ENCODE results near the gene ELOA. TPM values are rescaled to one million over a fixed set of nuclear protein-coding genes. Genes with fewer than 3 reads are reported as not detected.

Gene ELOA
- total and polyA plus RNA-seq, 9 of the 15 experiments (the other 6 are each of a cell fraction or from before 2014, with no cell fraction given): 31.9 to 98.6 (median 61.3) TPM

GRCh38 chr1:23720256-23720995, 22.8 kb upstream of the ELOA start:
- CTCF ChIA-PET (ENCODE audit: low intra/inter-chr PET ratio): no interaction called here
- FAIRE-seq: no peak
- Histone ChIP-seq H4K20me1 (replicated peaks; ENCODE audit: control insufficient read depth, insufficient read depth, low read length) (peaks cover 12% of the 10 kb centered on the region), H2AFZ (ENCODE audit: low read depth, low read length) (no peak overlapping the region), H3K9me1 (ENCODE audit: control insufficient read depth, insufficient read depth, low read length) (peaks cover 5% of the 10 kb centered on the region), H3K27ac (ENCODE audit: extremely low read depth, low read depth, low read length) (peak overlapping the region; percentile 24; the same call in 1 of the 3 replicates), H3K79me2 (ENCODE audit: control insufficient read depth, insufficient read depth, low read length) (peaks cover 30% of the 10 kb centered on the region), H3K36me3 (ENCODE audit: control insufficient read depth, insufficient read depth, low read length) (peaks cover 8% of the 10 kb centered on the region; the same call in 2 of the 3 replicates), H3K4me1 (replicated peaks in 1 of 2; ENCODE audit: control insufficient read depth in 2 of 2, insufficient read depth in 2 of 2, low read length in 2 of 2) (peaks cover 13 to 17% of the 10 kb centered on the region in 2 experiments; a peak in 4 of 5 replicates), H3K9me3 (replicated peaks; ENCODE audit: control insufficient read depth, insufficient read depth, low read depth, low read length) (no peaks in the 10 kb centered on the region), H3K4me2 (ENCODE audit: insufficient read depth, low read length) (no peak overlapping the region), H3K9ac (ENCODE audit: insufficient read depth in 1 of 2, low read depth in 2 of 2, low read length in 2 of 2) (peak overlapping the region in 1 of 2 experiments; percentile 70; a peak in 1 of 4 replicates), H3K27me3 (ENCODE audit: control insufficient read depth in 2 of 2, insufficient read depth in 2 of 2, low read length in 2 of 2) (no peaks in the 10 kb centered on the region), H3K4me3 (no peak overlapping the region)
- TF ChIP-seq NELFE (IDR thresholded peaks at IDR 0.05; ENCODE audit: insufficient read depth, insufficient read length) (no peak), ZC3H4 (CRISPR knock-in tag; IDR thresholded peaks at IDR 0.05; ENCODE audit: borderline replicate concordance) (no peak), MED1 (CRISPR knock-in tag; IDR thresholded peaks at IDR 0.05; ENCODE audit: borderline replicate concordance) (0 out of 2 replicates have a peak, but pooled peaks have one; percentile 25), HMBOX1 (IDR thresholded peaks at IDR 0.05) (peak; percentile 53)
- no TSS peak for BruUV-seq (replicated peaks)
- 52% methylated on average over 10 of the region's 10 CpGs for WGBS (ENCODE audit: insufficient coverage, low coverage, missing lambda C conversion rate)
- ATAC-seq: no peak
- in situ Hi-C loops (cut with MboI): no loop called here
- intact Hi-C loops (cut with micrococcal nuclease): no loop called here
- no peak for DNase-seq (ENCODE audit: extremely low read depth in 1 of 4, low spot score in 3 of 4)
- POLR2A ChIA-PET: interaction anchor here (0.7 to 1.0 kb wide), 4 partner anchors 21 to 396 kb away, joined by 3 to 4 read pairs (median 3); partner anchors contain the start of gene RPL11

Measured in K562 (cell line).